DMS153 (cell line): ENCODE data around the gene UNC13D.
"Not testable (repeated sequence)": the region's sequence is repeated elsewhere in the genome, so short reads cannot be mapped to it uniquely, and the experiment has no call there.

ENCODE experiments used
- DNase-seq: peaks from one replicate; lab custom pipeline; 2025; lab: John Stamatoyannopoulos, UW

The UNC13D gene

DNA sequence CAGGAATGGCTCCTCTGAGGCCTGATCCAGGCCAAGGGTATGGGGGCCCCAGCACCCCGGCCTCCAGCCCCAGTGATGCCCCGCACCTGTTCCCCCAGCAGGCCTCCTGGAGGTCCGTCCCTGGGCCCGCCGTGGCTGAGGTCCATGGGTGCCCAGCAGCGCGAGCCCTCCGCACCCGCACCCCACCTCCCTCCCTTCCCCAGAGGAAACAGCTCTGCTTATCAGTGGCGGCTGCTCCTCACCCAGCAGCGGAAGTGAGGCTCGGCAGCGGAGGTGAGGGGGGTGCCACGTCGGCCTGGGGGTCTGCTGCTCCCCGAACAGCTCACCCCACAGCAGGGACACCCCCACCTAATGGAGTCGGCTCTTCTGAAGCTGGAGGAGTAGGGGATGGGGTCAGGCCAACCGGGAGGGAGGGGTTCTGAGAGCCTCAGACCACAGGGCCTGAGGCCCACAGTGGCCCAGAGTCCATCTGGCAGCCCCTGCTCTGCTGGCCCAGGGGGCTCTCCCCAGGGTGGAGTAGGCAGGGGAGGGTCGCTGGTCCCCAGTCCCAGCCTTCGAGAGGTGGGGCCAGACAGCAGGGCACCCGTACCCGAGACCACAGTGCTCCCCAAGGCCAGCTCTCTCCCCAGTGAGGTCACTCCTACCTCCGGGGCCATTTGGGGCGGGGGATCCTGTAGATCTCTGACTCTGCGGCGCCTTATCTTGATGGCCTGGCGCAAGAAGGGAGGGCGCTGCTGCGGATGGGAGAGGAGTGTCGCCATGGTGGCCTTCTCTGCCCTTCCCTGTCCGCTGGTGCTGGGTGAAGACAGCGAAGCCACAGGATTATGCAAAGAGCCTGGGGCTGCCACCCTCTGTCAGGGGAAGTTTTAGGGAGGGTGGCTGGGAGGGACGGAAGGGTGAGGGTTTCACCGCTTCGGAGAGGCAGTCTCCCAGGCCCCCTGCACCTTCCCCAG is at the start of gene UNC13D:
UNC13D (minus strand) TSS at position 828 of the 953 bp plus-strand sequence; CDS start at position 761, 67 bp downstream.
- DNase-seq, result no peak

GRCh38 chr17:75893305-75894048 is 49.3 kb upstream of the UNC13D start:
- no peak for DNase-seq

DNA sequence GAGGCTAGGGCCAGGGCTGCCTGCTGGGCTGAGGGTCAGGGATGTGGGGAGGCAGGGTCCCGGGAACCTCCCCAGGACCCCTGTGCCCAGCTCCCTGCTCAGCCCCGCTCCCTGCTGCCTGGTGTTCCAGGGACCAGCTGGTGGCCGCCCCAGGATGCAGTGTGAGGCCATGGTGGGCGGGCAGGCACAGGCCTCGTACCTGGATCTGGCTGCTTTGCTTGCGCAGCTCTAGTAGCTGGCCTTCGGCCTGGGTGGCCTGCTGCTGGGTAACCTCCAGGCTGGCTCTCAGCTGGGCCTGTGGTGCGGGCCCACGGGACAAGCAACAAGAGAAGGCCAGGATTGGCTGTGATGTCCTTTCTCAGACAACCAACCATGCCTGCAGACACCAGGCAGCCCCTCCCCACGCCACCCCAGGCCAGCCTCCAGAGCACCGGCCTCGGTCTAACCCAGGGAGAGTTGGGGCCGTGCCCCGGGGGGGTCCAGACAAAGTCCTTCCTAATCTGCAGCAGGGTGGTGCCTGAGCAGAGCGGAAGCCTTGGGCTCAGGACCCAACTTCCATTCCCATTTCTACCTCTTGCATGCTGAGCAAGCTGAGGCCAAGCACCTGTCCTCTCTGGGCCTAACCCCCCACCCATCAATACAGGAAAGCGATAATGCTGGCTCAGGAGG is 48.5 kb upstream of the UNC13D start:
- no peak for DNase-seq

DNA sequence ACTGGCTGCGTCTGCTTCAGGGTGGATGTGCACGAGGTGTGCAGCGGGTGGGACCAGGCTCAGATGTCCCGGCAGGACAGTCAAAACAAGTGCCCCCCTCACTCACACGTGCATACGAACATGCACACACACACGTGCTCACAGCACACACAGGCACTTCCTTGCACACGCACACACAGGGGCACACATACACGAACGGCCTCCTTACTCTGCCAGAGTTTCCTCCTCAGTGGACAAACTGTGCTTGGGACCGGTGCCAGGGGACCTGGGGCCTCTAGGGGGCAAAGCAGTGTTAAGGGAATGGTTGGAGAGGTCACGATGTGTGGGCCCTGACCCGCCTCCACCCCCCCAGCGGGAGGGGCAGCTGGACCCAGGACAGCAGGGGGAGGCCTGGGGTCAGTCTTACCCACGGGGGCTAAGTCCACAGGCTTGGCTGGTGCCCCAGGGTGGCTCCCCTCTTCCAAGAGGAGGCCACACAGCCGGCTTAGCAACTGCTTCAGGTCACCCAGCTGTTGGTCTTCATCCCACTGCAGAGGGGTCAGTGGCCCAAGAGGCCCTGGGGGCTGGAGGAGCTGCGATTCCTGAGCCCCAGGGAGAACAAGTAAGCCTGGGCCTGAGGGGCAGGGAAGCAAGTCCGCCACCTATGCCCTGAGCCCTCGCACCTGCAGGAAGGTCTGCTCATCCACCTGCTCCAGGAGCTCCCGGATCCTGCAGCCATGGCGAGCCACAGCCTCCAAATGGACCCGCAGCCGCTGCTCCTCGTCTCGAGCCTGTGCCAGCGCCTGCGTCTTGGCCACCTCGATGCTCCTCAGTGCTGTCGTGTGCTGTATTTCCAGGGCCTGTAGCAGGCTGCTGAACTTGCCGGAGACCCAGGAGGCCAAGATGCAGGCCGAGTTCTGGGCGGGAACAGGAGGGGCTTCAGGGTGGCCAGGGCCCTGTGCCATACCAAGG is 47.7 kb upstream of the UNC13D start:
- DNase-seq, result no peak

GRCh38 chr17:75891022-75891604 is 46.9 kb upstream of the UNC13D start:
- DNase-seq, result no peak

DNA sequence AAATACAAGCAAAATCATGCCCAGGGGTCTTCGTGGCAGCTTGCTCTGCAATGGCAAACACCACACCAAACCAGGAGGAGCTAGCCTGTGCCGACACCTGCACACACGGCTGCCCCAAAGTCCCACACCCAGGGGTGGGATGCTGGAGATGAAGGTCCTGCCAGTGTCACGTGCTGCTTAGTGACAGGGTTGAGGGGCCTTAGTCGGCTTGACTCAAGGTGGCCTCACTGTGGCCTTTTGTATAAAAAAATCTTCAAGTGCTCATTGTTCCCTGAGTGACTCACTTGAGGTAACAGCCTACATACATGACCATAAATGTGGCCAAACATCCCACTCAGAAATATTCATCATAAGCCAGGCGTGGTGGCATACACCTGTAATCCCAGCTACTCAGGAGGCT is 45.2 kb upstream of the UNC13D start:
- DNase-seq, result no peak

GRCh38 chr17:75888484-75888883 is 44.3 kb upstream of the UNC13D start:
- no peak for DNase-seq

- not testable (repeated sequence) for DNase-seq
Observed at GRCh38 chr17:75885860-75886259, 41.7 kb upstream of the UNC13D start.

- DNase-seq, result no peak
Observed at GRCh38 chr17:75885431-75885830, 41.2 kb upstream of the UNC13D start.

DNA sequence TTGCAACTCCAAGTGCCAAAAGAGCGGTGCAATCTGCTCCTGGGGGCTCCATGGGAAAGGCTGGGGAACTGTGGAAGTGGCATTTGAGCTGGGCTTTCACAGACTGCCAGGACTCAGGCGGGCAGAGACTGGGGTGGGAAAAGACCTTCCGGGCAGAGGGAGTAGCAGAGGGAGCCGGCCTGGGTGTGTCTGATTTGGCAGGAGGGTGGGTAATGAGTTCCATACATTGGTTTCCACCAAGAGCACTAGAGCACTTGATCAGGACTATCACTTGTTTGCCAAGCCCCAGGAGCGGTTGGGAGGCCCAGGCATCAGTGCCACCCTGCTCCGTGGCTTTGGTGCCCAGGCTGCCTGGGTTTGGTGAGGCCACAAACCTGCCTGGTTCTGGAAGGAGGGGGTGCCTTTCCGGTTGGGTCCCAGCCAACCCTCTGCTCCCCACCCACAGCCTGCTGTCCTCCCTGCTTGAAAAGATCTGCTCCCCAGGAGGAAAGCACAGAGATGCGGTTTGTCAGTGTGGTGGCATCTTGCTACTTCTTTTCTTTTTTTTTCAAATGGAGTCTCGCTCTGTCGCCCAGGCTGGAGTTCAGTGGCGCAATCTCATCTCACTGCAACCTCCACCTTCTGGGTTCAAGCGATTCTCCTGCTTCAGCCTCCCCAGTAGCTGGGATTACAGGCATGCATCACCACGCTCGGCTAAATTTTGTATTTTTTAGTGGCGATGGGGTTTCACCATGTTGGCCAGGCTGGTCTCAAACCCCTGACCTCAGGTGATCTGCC is 37.7 kb upstream of the UNC13D start:
- DNase-seq, result no peak

DNA sequence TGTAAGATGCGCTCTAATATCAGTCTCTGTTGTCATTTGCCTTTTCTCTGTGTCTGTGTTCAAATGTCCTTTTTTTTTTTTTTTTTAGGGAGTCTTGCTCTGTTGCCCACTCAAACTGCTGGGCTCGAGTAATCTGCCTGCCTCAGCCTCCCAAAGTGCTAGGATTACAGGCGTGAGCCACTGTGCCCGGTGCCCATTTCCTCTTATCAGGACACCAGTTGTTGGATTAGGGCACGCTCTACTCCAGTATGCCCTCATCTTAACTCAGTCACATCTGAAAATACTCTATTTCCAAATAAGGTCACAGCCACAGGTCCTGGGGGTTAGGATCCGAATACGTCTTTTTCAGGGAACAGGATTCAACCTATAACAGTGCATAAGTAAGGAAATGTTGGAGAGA is 36.1 kb upstream of the UNC13D start:
- no peak for DNase-seq

GRCh38 chr17:75878174-75878998 is 34.2 kb upstream of the UNC13D start, which contains the start of gene TRIM47:
Gene TRIM47, minus strand, starts transcription at chr17:75878581. Its CDS starts 33 bp downstream, at chr17:75878548.
- DNase-seq, result no peak

GRCh38 chr17:75877752-75878173 is 33.6 kb upstream of the UNC13D start:
- peak; percentile 27 for DNase-seq

- no peak for DNase-seq
Observed at GRCh38 chr17:75876938-75877751, 32.9 kb upstream of the UNC13D start.

- peak; percentile 92 for DNase-seq
Observed at GRCh38 chr17:75876190-75876937, 32.2 kb upstream of the UNC13D start.

DNA sequence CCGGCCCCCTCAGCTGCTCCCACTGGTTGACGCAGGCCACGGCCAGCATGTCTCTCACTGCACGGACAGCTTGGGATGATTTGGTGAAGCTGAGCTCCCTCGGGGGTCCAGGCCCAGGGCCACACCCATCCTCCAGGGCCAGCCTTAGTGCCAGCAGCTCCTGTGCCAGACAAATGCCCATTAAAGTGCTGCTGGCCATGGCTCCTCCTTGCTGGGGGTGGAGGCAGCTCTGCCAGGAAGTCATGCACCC is 31.7 kb upstream of the UNC13D start:
- no peak for DNase-seq

DNA sequence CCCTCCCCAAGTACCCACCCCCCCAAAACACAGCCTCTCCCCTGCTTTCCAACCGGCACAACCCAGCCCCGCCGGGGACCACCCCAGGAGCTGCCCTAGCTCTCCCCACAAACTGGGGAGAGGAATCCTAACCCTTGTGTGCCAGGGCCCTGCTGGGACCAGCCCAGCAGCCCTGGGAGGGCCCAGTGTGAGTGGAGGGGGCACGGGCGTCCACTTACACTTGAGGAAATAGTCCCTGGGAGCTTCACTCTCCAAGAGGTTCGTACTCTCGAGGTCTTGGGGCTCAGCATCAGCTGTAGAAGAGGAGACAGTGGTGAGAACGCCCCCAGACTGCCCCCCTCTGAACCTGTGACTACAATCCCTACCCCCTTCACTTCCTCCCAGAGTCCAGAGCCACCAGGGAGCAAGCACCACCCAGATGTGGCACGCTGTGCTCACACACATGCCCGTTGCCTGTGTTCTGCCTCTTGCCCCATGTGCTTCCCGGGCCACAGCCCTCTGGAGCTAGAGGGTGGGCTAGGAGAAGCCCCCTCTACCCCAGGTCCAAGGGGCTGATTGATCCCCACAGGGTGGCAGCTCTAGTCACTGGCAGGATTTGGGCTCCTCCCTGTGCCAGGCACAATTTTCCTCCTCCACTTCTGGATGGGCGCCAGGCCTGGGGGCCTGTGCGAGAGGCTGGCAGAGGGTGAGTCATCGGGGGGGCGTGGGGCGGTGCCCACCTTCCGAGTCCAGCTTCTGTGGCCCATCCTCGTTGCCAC is 31.2 kb upstream of the UNC13D start:
- no peak for DNase-seq
